Neuron (in vitro differentiated cells): ENCODE data around the gene TRIM54.

Experiments
- H2AFZ ChIP-seq: one replicate; pipeline ENCODE4 v1.6.1; 2013; ENCODE audit warnings: low read depth, mild to moderate bottlenecking, inconsistent platforms, low read length, moderate library complexity
- H3K27me3 ChIP-seq: one replicate; pipeline ENCODE4 v1.6.1; 2013; ENCODE audit warnings: low read length; ENCODE audit not compliant: insufficient read depth
- H3K36me3 ChIP-seq: one replicate; pipeline ENCODE4 v1.6.1; 2013; ENCODE audit warnings: low read length; ENCODE audit not compliant: insufficient read depth
- H3K4me1 ChIP-seq: one replicate; pipeline ENCODE4 v1.6.1; 2013; ENCODE audit warnings: low read length; ENCODE audit not compliant: insufficient read depth
- H3K4me3 ChIP-seq: 2 replicates; pipeline ENCODE4 v1.5.1; 2013; ENCODE audit warnings: mild to moderate bottlenecking, low read length, moderate library complexity
- H3K9me3 ChIP-seq: one replicate; pipeline ENCODE4 v1.6.1; 2013; ENCODE audit warnings: low read length

TRIM54 gene, protein sequence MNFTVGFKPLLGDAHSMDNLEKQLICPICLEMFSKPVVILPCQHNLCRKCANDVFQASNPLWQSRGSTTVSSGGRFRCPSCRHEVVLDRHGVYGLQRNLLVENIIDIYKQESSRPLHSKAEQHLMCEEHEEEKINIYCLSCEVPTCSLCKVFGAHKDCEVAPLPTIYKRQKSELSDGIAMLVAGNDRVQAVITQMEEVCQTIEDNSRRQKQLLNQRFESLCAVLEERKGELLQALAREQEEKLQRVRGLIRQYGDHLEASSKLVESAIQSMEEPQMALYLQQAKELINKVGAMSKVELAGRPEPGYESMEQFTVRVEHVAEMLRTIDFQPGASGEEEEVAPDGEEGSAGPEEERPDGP

GRCh38 chr2:27281855-27282559 is at the start of gene TRIM54:
Gene TRIM54, plus strand, starts transcription at chr2:27282429. Its CDS starts 303 bp downstream, at chr2:27282732.
- Histone ChIP-seq H3K4me3 (no peak within 1 kb of the TSS), H3K4me1 (peaks cover 2% of the 10 kb centered on the region), H3K27me3 (peaks cover 64% of the 10 kb centered on the region)

DNA sequence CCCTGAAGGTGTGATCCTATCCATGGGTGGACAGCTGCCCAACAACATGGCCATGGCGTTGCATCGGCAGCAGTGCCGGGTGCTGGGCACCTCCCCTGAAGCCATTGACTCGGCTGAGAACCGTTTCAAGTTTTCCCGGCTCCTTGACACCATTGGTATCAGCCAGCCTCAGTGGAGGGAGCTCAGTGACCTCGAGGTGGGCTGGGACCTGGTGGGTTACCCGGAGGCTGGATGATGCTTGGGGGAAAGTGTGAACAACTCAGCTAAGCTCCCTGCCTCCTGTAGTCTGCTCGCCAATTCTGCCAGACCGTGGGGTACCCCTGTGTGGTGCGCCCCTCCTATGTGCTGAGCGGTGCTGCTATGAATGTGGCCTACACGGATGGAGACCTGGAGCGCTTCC is 48.9 kb upstream of the TRIM54 start:
- H2AFZ ChIP-seq = no peak overlapping the region
- peaks cover 78% of the 10 kb centered on the region for H3K36me3 ChIP-seq
- no peaks in the 10 kb centered on the region for H3K27me3 ChIP-seq
- no peaks in the 10 kb centered on the region for H3K9me3 ChIP-seq
- no peaks in the 10 kb centered on the region for H3K4me1 ChIP-seq
- H3K4me3 ChIP-seq = no peak overlapping the region

More at GRCh38 chr2:27281855-27282559, at the start of gene TRIM54:
- Histone ChIP-seq H3K9me3 (no peaks in the 10 kb centered on the region), H3K36me3 (no peaks in the 10 kb centered on the region), H2AFZ (no peak within 1 kb of the TSS)

DNA sequence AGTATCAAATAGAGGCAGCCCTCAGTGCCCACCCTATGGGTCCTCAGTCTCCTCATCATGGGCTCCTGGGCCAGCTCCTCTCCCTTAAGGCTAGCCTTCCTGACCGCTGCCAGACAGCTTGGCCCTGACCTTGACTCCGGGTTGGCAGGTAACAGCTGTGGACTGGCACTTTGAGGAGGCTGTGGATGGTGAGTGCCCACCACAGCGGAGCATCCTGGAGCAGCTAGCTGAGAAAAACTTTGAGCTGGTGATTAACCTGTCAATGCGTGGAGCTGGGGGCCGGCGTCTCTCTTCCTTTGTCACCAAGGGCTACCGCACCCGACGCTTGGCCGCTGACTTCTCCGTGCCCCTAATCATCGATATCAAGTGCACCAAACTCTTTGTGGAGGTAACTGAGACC is 46.1 kb upstream of the TRIM54 start:
- Histone ChIP-seq H2AFZ (no peak overlapping the region), H3K27me3 (no peaks in the 10 kb centered on the region), H3K4me1 (no peaks in the 10 kb centered on the region), H3K36me3 (peaks cover 95% of the 10 kb centered on the region), H3K9me3 (no peaks in the 10 kb centered on the region), H3K4me3 (no peak overlapping the region)

- Histone ChIP-seq H3K4me3 (no peak overlapping the region), H3K4me1 (no peaks in the 10 kb centered on the region), H2AFZ (no peak overlapping the region), H3K27me3 (no peaks in the 10 kb centered on the region), H3K36me3 (peaks cover 96% of the 10 kb centered on the region), H3K9me3 (no peaks in the 10 kb centered on the region)
Measured at GRCh38 chr2:27236626-27237025, 45.6 kb upstream of the TRIM54 start.

GRCh38 chr2:27237341-27237945 is 44.8 kb upstream of the TRIM54 start:
- Histone ChIP-seq H2AFZ (no peak overlapping the region), H3K4me3 (no peak overlapping the region), H3K27me3 (no peaks in the 10 kb centered on the region), H3K4me1 (no peaks in the 10 kb centered on the region), H3K36me3 (peaks cover 96% of the 10 kb centered on the region), H3K9me3 (no peaks in the 10 kb centered on the region)

DNA sequence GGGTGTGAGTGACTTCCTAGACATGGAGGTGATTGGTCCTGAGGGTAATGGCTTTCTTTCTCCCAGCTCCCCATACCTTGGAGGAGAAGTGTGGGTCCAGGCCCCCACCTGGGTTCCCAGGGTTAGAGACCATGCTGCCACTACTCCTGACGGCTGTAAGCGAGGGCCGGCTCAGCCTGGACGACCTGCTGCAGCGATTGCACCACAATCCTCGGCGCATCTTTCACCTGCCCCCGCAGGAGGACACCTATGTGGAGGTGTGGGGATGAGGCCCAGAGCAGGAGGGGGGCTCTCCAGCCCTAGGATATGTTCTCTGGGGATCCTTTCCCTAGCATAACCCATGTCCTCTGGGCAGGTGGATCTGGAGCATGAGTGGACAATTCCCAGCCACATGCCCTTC is 43.3 kb upstream of the TRIM54 start:
- Histone ChIP-seq H2AFZ (no peak overlapping the region), H3K36me3 (peaks cover 96% of the 10 kb centered on the region), H3K4me3 (no peak overlapping the region), H3K4me1 (no peaks in the 10 kb centered on the region), H3K9me3 (no peaks in the 10 kb centered on the region), H3K27me3 (no peaks in the 10 kb centered on the region)

DNA sequence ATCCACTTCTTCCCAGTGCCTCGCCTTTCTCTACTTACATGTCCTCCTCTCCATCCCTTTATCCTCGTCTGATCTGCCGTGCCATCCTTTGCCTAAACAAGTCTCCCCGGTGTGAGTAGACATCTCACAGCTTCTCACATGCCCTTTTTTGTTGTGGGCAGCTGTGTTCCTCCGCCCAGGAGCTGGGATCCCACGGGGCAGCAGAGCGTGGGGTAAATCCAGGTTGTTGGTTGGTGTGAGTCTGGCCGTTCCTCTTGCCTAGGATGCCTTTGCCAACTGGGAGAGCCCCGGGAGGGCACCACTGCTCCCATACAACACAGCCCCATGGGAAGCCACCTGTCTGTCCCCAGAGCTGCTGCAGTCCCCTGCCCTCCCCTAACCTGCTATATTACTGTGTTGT is 41.8 kb upstream of the TRIM54 start:
- no peaks in the 10 kb centered on the region for H3K27me3 ChIP-seq
- no peaks in the 10 kb centered on the region for H3K9me3 ChIP-seq
- peaks cover 88% of the 10 kb centered on the region for H3K36me3 ChIP-seq
- H3K4me1 ChIP-seq = no peaks in the 10 kb centered on the region
- H3K4me3 ChIP-seq = no peak overlapping the region
- H2AFZ ChIP-seq = no peak overlapping the region

DNA sequence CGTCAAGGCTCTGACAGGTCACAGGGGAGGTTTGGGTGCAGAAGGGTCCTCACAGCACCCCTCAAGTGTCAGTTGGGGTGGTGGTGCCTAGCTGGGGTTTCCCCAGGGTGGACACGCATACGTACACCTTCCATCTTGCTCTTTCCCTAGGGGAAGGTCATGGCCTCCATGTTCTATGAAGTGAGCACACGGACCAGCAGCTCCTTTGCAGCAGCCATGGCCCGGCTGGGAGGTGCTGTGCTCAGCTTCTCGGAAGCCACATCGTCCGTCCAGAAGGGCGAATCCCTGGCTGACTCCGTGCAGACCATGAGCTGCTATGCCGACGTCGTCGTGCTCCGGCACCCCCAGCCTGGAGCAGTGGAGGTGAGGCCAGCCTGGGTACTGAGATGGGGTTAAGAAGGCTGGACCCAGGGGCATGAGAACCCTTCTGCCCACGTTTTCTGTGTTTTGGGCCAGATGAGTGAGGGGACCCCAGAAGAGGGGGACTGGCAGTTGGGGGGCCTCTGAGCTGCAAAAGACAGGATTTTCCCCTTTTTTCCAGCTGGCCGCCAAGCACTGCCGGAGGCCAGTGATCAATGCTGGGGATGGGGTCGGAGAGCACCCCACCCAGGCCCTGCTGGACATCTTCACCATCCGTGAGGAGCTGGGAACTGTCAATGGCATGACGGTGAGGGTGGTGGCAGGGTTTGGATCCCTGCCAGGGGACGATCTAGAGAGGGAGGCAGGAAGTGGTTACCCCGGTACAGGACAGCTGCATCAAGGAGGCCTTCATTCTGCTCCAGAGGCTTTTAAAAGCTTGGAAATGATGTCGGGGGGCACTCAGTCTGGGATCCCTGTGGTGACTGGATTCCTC is 40.2 kb upstream of the TRIM54 start:
- Histone ChIP-seq H3K36me3 (peaks cover 72% of the 10 kb centered on the region), H3K4me1 (no peaks in the 10 kb centered on the region), H2AFZ (no peak overlapping the region), H3K9me3 (no peaks in the 10 kb centered on the region), H3K27me3 (no peaks in the 10 kb centered on the region), H3K4me3 (no peak overlapping the region)

GRCh38 chr2:27242614-27242951 is 39.6 kb upstream of the TRIM54 start:
- Histone ChIP-seq H3K4me3 (no peak overlapping the region), H3K27me3 (no peaks in the 10 kb centered on the region), H3K4me1 (no peaks in the 10 kb centered on the region), H3K36me3 (peaks cover 67% of the 10 kb centered on the region), H3K9me3 (no peaks in the 10 kb centered on the region), H2AFZ (no peak overlapping the region)

GRCh38 chr2:27243391-27244130 is 38.7 kb upstream of the TRIM54 start:
- no peak overlapping the region for H3K4me3 ChIP-seq
- no peaks in the 10 kb centered on the region for H3K27me3 ChIP-seq
- no peak overlapping the region for H2AFZ ChIP-seq
- H3K4me1 ChIP-seq = no peaks in the 10 kb centered on the region
- H3K36me3 ChIP-seq = peaks cover 57% of the 10 kb centered on the region
- no peaks in the 10 kb centered on the region for H3K9me3 ChIP-seq

GRCh38 chr2:27245116-27245515 is 37.1 kb upstream of the TRIM54 start:
- H3K36me3 ChIP-seq = peaks cover 45% of the 10 kb centered on the region
- H2AFZ ChIP-seq = no peak overlapping the region

GRCh38 chr2:27245626-27246025 is 36.6 kb upstream of the TRIM54 start:
- no peaks in the 10 kb centered on the region for H3K27me3 ChIP-seq
- H3K4me1 ChIP-seq = peaks cover 4% of the 10 kb centered on the region

More at GRCh38 chr2:27245116-27245515, 37.1 kb upstream of the TRIM54 start:
- no peaks in the 10 kb centered on the region for H3K9me3 ChIP-seq
- H3K27me3 ChIP-seq = no peaks in the 10 kb centered on the region
- no peaks in the 10 kb centered on the region for H3K4me1 ChIP-seq
- H3K4me3 ChIP-seq = no peak overlapping the region

More at GRCh38 chr2:27245626-27246025, 36.6 kb upstream of the TRIM54 start:
- Histone ChIP-seq H3K36me3 (peaks cover 40% of the 10 kb centered on the region), H3K4me3 (no peak overlapping the region), H2AFZ (no peak overlapping the region), H3K9me3 (no peaks in the 10 kb centered on the region)
